Measurements from ENCODE around the gene ZNF343. TPM values are rescaled to one million over a fixed set of nuclear protein-coding genes. Genes with fewer than 3 reads are reported as not detected.

The ZNF343 gene
- polyA plus RNA-seq, 1 donor from 2014 or later = 14.3 TPM

- Histone ChIP-seq H2AFZ (ENCODE audit: low read depth, low read length) (no peak overlapping the region), H3F3A (ENCODE audit: insufficient read depth, low read length, poor library complexity, severe bottlenecking) (no peaks in the 10 kb centered on the region), H3K9ac (ENCODE audit: low read length) (no peak overlapping the region), H3K4me3 (ENCODE audit: low read length) (no peak overlapping the region), H3K9me2 (ENCODE audit: insufficient read depth, low read length) (no peaks in the 10 kb centered on the region), H3K9me3 (ENCODE audit: low read length) (no peaks in the 10 kb centered on the region), H3K36me3 (ENCODE audit: insufficient read depth, low read length) (no peaks in the 10 kb centered on the region), H3K4me2 (ENCODE audit: low read length) (no peak overlapping the region), H3K79me2 (replicated peaks; ENCODE audit: insufficient read depth, low read length) (no peaks in the 10 kb centered on the region), H3K27me3 (ENCODE audit: insufficient read depth, low read depth, low read length) (no peaks in the 10 kb centered on the region), H4K20me1 (ENCODE audit: insufficient read depth) (no peaks in the 10 kb centered on the region), H3K27ac (ENCODE audit: low read length) (no peak overlapping the region)
- TF ChIP-seq EP300 (conservative IDR thresholded peaks at IDR 0.05; ENCODE audit: poor library complexity, severe bottlenecking) = no peak
- no peak for TF ChIP-seq TAF1 (IDR thresholded peaks at IDR 0.05; ENCODE audit: low read depth)
- TF ChIP-seq RAD21 (conservative IDR thresholded peaks at IDR 0.05) = no peak
- TF ChIP-seq EZH2 (IDR thresholded peaks at IDR 0.05; ENCODE audit: borderline replicate concordance, insufficient read depth, low read length, poor library complexity, severe bottlenecking) = no peak
- TF ChIP-seq CTCF (IDR thresholded peaks at IDR 0.05; ENCODE audit: poor library complexity, severe bottlenecking) = no peak
- TF ChIP-seq SMC3 (conservative IDR thresholded peaks at IDR 0.05; ENCODE audit: poor library complexity) = no peak
- no peak for TF ChIP-seq POLR2AphosphoS5 (IDR thresholded peaks at IDR 0.05)
- no peak for TF ChIP-seq MXI1 (conservative IDR thresholded peaks at IDR 0.05; ENCODE audit: poor library complexity, severe bottlenecking)
- TF ChIP-seq REST (IDR thresholded peaks at IDR 0.05; ENCODE audit: borderline replicate concordance) = no peak
Observed at GRCh38 chr20:2542361-2542760, 33.6 kb upstream of the ZNF343 start.

- Histone ChIP-seq H3K36me3 (ENCODE audit: insufficient read depth, low read length) (no peaks in the 10 kb centered on the region), H4K20me1 (ENCODE audit: insufficient read depth) (no peaks in the 10 kb centered on the region), H3K9ac (ENCODE audit: low read length) (no peak overlapping the region), H3K4me2 (ENCODE audit: low read length) (no peak overlapping the region), H3F3A (ENCODE audit: insufficient read depth, low read length, poor library complexity, severe bottlenecking) (no peaks in the 10 kb centered on the region), H3K27me3 (ENCODE audit: insufficient read depth, low read depth, low read length) (no peaks in the 10 kb centered on the region), H3K79me2 (replicated peaks; ENCODE audit: insufficient read depth, low read length) (no peaks in the 10 kb centered on the region), H3K27ac (ENCODE audit: low read length) (no peak overlapping the region), H3K9me2 (ENCODE audit: insufficient read depth, low read length) (no peaks in the 10 kb centered on the region), H2AFZ (ENCODE audit: low read depth, low read length) (no peak overlapping the region), H3K9me3 (ENCODE audit: low read length) (no peaks in the 10 kb centered on the region), H3K4me3 (ENCODE audit: low read length) (no peak overlapping the region)
- no peak for TF ChIP-seq RAD21 (conservative IDR thresholded peaks at IDR 0.05)
- TF ChIP-seq EP300 (conservative IDR thresholded peaks at IDR 0.05; ENCODE audit: poor library complexity, severe bottlenecking) = no peak
- no peak for TF ChIP-seq CTCF (IDR thresholded peaks at IDR 0.05; ENCODE audit: poor library complexity, severe bottlenecking)
- no peak for TF ChIP-seq SMC3 (conservative IDR thresholded peaks at IDR 0.05; ENCODE audit: poor library complexity)
- TF ChIP-seq MXI1 (conservative IDR thresholded peaks at IDR 0.05; ENCODE audit: poor library complexity, severe bottlenecking) = no peak
- TF ChIP-seq TAF1 (IDR thresholded peaks at IDR 0.05; ENCODE audit: low read depth) = no peak
- no peak for TF ChIP-seq REST (IDR thresholded peaks at IDR 0.05; ENCODE audit: borderline replicate concordance)
- no peak for TF ChIP-seq POLR2AphosphoS5 (IDR thresholded peaks at IDR 0.05)
- no peak for TF ChIP-seq EZH2 (IDR thresholded peaks at IDR 0.05; ENCODE audit: borderline replicate concordance, insufficient read depth, low read length, poor library complexity, severe bottlenecking)
Observed at GRCh38 chr20:2541940-2542339, 33.2 kb upstream of the ZNF343 start.
